Thoracic aorta (tissue), 2 donors: ENCODE measurements around the gene ZBED3. TPM values are rescaled to one million over a fixed set of nuclear protein-coding genes. Genes with fewer than 3 reads are reported as not detected.
"Not testable (repeated sequence)": the region's sequence is repeated elsewhere in the genome, so short reads cannot be mapped to it uniquely, and the experiment has no call there.

ENCODE experiments used
- ATAC-seq: fragments of 150-250 bp; one replicate; pipeline ENCODE4 v1.8.0; 2017; ENCODE audit warnings: low read depth; ENCODE audit not compliant: insufficient number of reproducible peaks, low FRiP score
- DNase-seq: peaks from one replicate; pipeline ENCODE4 v3.0.0-alpha.2; 2020; ENCODE audit warnings: low spot score
- H3K27ac ChIP-seq, 2 donors: fragments of 200-600 bp; sonication (generic); 1 replicate in 1 of 2; 2 replicates in 1 of 2; pipeline ENCODE4 v1.5.1; 2016; ENCODE audit warnings: mild to moderate bottlenecking in 2 of 2, moderate library complexity in 2 of 2
- H3K27me3 ChIP-seq: fragments of 200-600 bp; sonication (generic); replicated peaks from 2 replicates; pipeline ENCODE4 v1.6.0; 2016; ENCODE audit warnings: mild to moderate bottlenecking; ENCODE audit not compliant: insufficient read depth
- H3K36me3 ChIP-seq: fragments of 200-600 bp; sonication (generic); one replicate; pipeline ENCODE4 v1.5.1; 2016
- H3K4me1 ChIP-seq, 2 donors: fragments of 200-600 bp; sonication (generic); 1 replicate in 1 of 2; 2 replicates in 1 of 2; pipeline versions ENCODE4 v1.5.1 to v1.6.0; 2016; ENCODE audit warnings: low read depth in 2 of 2, mild to moderate bottlenecking in 1 of 2; ENCODE audit not compliant: control insufficient read depth in 1 of 2
- H3K4me3 ChIP-seq: fragments of 200-600 bp; sonication (generic); 2 replicates; pipeline ENCODE4 v1.5.1; 2016; ENCODE audit warnings: mild to moderate bottlenecking
- H3K9me3 ChIP-seq: fragments of 200-600 bp; sonication (generic); 2 replicates; pipeline ENCODE4 v1.5.1; 2016
- total RNA-seq, 2 donors: library from RNA; depleted of rRNA; stranded (reverse); fragments of >200 nt; gene quantifications; one replicate each; pipeline versions ENCODE4 v1.1.0 to v1.2.3, GENCODE V29; 2016
- TF ChIP-seq, protein P1 (sequence below): fragments of 200-600 bp; sonication (generic); IDR thresholded peaks from one replicate; pipeline ENCODE4 v1.5.1; 2019; ENCODE audit warnings: antibody characterized with exemption

Gene ZBED3
- total RNA-seq, 2 donors from 2014 or later = 4.4 to 6.2 TPM

DNA sequence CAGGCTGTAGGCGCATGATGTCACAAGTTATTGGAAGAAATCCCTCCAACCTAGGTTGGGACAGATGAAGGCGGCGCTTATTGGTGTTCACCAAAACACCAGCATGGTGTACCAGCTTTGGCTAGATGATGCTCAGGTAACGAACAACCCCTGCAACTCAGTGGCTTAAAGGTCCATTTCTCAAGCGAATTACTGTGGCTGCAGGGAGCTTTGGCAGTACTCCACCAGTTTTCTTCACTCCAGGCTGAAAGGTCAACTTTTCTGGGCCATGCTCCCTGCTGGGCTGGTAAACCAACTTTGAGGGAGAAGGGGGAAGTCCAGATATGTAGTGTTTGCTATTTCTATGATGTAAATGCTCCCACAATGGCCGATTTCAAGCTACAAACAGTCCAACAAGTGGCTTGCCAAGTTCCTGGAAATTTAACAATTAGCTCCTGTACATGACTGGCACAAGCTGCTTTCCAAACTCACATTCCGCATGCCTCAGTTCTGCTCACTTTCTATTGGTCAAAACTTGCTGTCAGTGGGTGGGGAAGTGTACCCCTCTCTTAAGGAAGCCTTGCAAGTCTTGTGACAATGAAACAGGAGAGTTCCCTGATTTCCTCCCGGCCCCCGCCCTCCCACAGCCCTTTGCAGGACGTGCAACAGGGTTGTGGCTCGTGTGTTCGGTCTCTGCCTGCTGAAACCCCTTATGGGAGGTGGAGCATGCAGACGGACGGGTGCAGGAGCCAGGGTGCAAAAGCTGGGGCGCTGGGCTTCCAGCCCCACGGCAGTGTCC, 588 bp upstream of the ZBED3 start:
- Histone ChIP-seq H3K27ac (peak overlapping the region; percentile 90 to 91), H3K27me3 (no peaks in the 10 kb centered on the region), H3K4me3 (peak overlapping the region; percentile 93), H3K9me3 (no peaks in the 10 kb centered on the region), H3K36me3 (peaks cover 5% of the 10 kb centered on the region), H3K4me1 (peaks cover 11 to 12% of the 10 kb centered on the region in 2 donors)
- ATAC-seq = no peak
- TF ChIP-seq, protein P1, sequence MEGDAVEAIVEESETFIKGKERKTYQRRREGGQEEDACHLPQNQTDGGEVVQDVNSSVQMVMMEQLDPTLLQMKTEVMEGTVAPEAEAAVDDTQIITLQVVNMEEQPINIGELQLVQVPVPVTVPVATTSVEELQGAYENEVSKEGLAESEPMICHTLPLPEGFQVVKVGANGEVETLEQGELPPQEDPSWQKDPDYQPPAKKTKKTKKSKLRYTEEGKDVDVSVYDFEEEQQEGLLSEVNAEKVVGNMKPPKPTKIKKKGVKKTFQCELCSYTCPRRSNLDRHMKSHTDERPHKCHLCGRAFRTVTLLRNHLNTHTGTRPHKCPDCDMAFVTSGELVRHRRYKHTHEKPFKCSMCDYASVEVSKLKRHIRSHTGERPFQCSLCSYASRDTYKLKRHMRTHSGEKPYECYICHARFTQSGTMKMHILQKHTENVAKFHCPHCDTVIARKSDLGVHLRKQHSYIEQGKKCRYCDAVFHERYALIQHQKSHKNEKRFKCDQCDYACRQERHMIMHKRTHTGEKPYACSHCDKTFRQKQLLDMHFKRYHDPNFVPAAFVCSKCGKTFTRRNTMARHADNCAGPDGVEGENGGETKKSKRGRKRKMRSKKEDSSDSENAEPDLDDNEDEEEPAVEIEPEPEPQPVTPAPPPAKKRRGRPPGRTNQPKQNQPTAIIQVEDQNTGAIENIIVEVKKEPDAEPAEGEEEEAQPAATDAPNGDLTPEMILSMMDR = no peak
- DNase-seq = no peak

DNA sequence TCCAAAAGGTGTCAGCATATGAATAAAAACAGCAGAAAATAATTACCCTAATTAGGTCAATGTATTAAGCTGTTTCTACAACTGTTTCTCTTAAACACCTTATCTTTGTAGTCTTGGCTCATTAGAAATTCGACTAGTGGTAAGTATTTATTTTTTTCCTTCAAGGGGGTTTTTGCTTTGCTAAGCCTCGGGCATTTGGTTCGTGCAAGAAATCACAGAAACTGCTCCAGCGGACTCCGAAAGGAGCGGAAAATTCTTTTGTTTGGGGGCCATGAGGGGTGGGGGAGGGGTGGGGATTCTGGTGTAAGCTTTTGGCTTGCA, 757 bp downstream of the ZBED3 start:
- H3K4me1 ChIP-seq = peaks cover 11 to 12% of the 10 kb centered on the region in 2 donors
- peak overlapping the region; percentile 90 to 91 for H3K27ac ChIP-seq
- peaks cover 5% of the 10 kb centered on the region for H3K36me3 ChIP-seq
- TF ChIP-seq, protein P1 = no peak
- ATAC-seq (no peak), DNase-seq (no peak)
- no peaks in the 10 kb centered on the region for H3K27me3 ChIP-seq
- H3K4me3 ChIP-seq = peak overlapping the region; percentile 93
- H3K9me3 ChIP-seq = no peaks in the 10 kb centered on the region

- no peak for DNase-seq
- peaks cover 11% of the 10 kb centered on the region in 2 donors for H3K4me1 ChIP-seq
- no peaks in the 10 kb centered on the region for H3K27me3 ChIP-seq
- H3K36me3 ChIP-seq = peaks cover 5% of the 10 kb centered on the region
- TF ChIP-seq, protein P1 = no peak
- H3K9me3 ChIP-seq = no peaks in the 10 kb centered on the region
- H3K4me3 ChIP-seq = no peak overlapping the region
- no peak for ATAC-seq
- no peak overlapping the region for H3K27ac ChIP-seq
Measured at GRCh38 chr5:77083088-77083487, 4.0 kb downstream of the ZBED3 start.

DNA sequence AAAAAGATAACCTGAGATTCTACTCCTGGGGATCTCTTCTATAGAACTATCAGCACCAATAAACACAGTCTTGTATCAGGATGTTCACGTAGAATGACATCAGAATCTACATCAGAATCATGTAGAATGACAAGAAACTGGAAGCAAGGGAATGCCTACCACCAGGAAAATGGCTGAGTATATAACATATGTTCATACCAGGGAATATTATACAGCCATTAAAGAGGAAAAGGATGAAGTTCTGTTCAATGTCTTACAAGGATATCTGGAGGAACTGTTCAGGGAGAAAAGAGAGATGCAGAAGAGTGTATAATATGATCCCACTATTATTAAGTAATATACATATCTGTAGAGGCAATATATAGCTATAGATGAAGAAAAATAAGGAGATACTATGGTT, 4.8 kb downstream of the ZBED3 start:
- Histone ChIP-seq H3K27ac (no peak overlapping the region), H3K4me1 (peaks cover 4 to 8% of the 10 kb centered on the region in 2 donors), H3K36me3 (peaks cover 5% of the 10 kb centered on the region), H3K27me3 (no peaks in the 10 kb centered on the region), H3K9me3 (no peaks in the 10 kb centered on the region), H3K4me3 (no peak overlapping the region)
- TF ChIP-seq, protein P1 = no peak
- ATAC-seq = no peak
- no peak for DNase-seq

DNA sequence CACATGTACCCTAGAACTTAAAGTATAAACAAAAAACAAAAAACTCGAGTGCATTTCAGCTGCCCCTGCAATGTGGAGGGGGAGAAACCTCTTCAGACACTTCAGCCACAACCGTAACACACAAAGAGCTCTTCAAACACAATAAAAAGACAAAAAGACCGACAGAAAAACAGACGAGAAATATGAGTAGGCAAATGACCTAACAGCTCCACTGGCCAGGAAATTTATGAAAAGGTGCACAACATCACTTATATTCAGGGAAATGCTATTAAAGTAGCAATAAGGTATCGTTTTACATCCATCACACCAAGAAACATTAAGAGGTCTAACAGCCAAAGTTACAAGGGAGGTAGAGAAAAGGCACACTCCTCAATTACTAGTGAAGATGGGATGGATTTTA, 6.2 kb downstream of the ZBED3 start:
- DNase-seq (no peak), ATAC-seq (no peak)
- H3K4me1 ChIP-seq = peaks cover 0 to 4% of the 10 kb centered on the region in 2 donors

DNA sequence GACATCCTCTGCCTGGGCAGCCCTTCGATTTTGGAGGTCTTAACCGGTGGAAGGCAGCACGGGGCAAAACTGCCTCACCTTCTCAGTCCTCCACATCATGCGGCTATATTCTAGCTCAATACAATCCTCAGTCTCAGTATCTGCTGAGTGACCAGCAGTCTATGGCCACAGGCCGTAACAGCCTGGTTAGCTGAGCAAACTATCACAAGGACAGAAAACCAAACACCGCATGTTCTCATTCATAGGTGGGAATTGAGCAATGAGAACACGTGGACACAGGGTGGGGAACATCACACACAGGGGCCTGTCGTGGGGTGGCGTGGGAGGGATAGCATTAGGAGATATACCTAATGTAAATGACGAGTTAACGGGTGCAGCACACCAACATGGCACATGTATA, 6.6 kb downstream of the ZBED3 start:
- ATAC-seq, H3K4me3 ChIP-seq, DNase-seq, H3K27me3 ChIP-seq, H3K9me3 ChIP-seq, H3K36me3 ChIP-seq, H3K27ac ChIP-seq, H3K4me1 ChIP-seq: not testable (repeated sequence)

More for the DNA sequence above, 6.2 kb downstream of the ZBED3 start:
- no peaks in the 10 kb centered on the region for H3K27me3 ChIP-seq
- H3K27ac ChIP-seq = no peak overlapping the region
- no peaks in the 10 kb centered on the region for H3K9me3 ChIP-seq
- H3K4me3 ChIP-seq = no peak overlapping the region
- H3K36me3 ChIP-seq = peaks cover 5% of the 10 kb centered on the region
- TF ChIP-seq, protein P1 = no peak
